Measurements from ENCODE around the gene UBR7.

DNA sequence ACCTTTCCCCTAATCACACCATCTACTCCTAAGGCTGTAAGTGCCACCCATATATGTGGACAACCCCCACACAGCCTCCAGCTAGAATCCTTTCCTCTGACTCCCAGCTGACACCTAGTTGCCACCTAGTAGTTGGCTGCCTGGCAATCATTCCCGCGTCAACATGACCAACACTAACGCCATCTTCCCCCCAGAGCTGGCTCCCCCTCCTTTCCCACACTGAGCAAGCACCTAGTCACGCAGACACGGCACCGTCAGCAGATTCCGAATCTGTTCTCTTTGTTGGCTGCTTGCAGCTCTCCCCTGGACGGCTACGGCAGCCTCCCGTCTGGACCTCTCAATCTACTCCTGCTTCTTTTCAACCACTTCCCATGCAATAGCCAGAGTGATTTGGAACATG lies 27.7 kb downstream of the UBR7 start:
- TF ChIP-seq, protein P1, sequence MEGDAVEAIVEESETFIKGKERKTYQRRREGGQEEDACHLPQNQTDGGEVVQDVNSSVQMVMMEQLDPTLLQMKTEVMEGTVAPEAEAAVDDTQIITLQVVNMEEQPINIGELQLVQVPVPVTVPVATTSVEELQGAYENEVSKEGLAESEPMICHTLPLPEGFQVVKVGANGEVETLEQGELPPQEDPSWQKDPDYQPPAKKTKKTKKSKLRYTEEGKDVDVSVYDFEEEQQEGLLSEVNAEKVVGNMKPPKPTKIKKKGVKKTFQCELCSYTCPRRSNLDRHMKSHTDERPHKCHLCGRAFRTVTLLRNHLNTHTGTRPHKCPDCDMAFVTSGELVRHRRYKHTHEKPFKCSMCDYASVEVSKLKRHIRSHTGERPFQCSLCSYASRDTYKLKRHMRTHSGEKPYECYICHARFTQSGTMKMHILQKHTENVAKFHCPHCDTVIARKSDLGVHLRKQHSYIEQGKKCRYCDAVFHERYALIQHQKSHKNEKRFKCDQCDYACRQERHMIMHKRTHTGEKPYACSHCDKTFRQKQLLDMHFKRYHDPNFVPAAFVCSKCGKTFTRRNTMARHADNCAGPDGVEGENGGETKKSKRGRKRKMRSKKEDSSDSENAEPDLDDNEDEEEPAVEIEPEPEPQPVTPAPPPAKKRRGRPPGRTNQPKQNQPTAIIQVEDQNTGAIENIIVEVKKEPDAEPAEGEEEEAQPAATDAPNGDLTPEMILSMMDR (IDR thresholded peaks at IDR 0.05) = no peak
- no peak for TF ChIP-seq POLR2A (IDR thresholded peaks at IDR 0.05)
